GM12878 (cell line): ENCODE measurements around the gene FGF1. TPM values are rescaled to one million over a fixed set of nuclear protein-coding genes. Genes with fewer than 3 reads are reported as not detected.

Source experiments
- ATAC-seq: fragments of 200-7000 bp; cut with Tn5 transposase; 3 replicates; pipeline ENCODE4 v1.9.1; 2020; ENCODE audit warnings: mild to moderate bottlenecking, moderate library complexity
- BruUV-seq: library from RNA; stranded (reverse); fragments of 400-500 nt; replicated peaks from 2 replicates; lab custom pipeline; 2021; lab: Mats Ljungman, UMichigan
- CTCF ChIA-PET: fragments of 300-600 bp; sonication (Branson Sonifier 250); formaldehyde crosslinking; extraction: SDS; loops from one replicate; lab custom pipeline; 2021; ENCODE audit warnings: inconsistent platforms; lab: Yijun Ruan, JAX
- POLR2A ChIA-PET: fragments of 350-600 bp; formaldehyde crosslinking; extraction: SDS; loops from one replicate; lab custom pipeline; 2021; ENCODE audit warnings: inconsistent platforms; lab: Charles Lee
- RAD21 ChIA-PET: fragments of 300-600 bp; sonication (Branson Sonifier 250); formaldehyde crosslinking; loops from one replicate; lab custom pipeline; 2023; ENCODE audit warnings: antibody characterized with exemption; ENCODE audit not compliant: unreplicated experiment; lab: Charles Lee
- SMC1A ChIA-PET: fragments of 300-600 bp; sonication (Branson Sonifier 250); formaldehyde crosslinking; loops from one replicate; lab custom pipeline; 2023; ENCODE audit not compliant: unreplicated experiment, uncharacterized antibody; lab: Charles Lee
- DNase-seq: peaks from one replicate; pipeline ENCODE4 v3.0.0-alpha.2; 2011; ENCODE audit warnings: low read depth, low spot score
- FAIRE-seq: peaks from 3 replicates; lab custom pipeline; 2011; peaks lifted over from hg19 to GRCh38; lab: Jason Lieb, UNC
- H2AFZ ChIP-seq: 2 replicates; pipeline ENCODE4 v1.6.0; 2011; ENCODE audit warnings: low read depth, low read length, control low read depth; ENCODE audit not compliant: control insufficient read depth
- H3K27ac ChIP-seq: 2 replicates; pipeline ENCODE4 v1.5.1; 2011; ENCODE audit warnings: control low read depth; ENCODE audit not compliant: control insufficient read depth, insufficient read depth
- H3K27me3 ChIP-seq, 2 experiments: replicated peaks in 1 of 2; 2 replicates each; pipeline versions ENCODE4 v1.6.0 to v1.6.1; 2011; ENCODE audit warnings: low read length in 1 of 2; ENCODE audit not compliant: control insufficient read depth in 2 of 2, insufficient read depth in 2 of 2
- H3K36me3 ChIP-seq, 2 experiments: 2 replicates each; pipeline ENCODE4 v1.5.1; 2011; ENCODE audit warnings: low read length in 1 of 2; ENCODE audit not compliant: control insufficient read depth in 2 of 2, insufficient read depth in 2 of 2
- H3K4me1 ChIP-seq: 2 replicates; pipeline ENCODE4 v1.6.1; 2011; ENCODE audit warnings: mild to moderate bottlenecking, low read length, moderate library complexity, mixed read lengths; ENCODE audit not compliant: control insufficient read depth, insufficient read depth
- H3K4me2 ChIP-seq: 2 replicates; pipeline ENCODE4 v1.6.0; 2011; ENCODE audit warnings: control low read depth; ENCODE audit not compliant: control insufficient read depth, insufficient read depth
- H3K4me3 ChIP-seq: fragments of 200-600 bp; sonication (generic); 2 replicates; pipeline ENCODE4 v1.5.1; 2016
- H3K79me2 ChIP-seq: 2 replicates; pipeline ENCODE4 v1.6.0; 2011; ENCODE audit warnings: low read length; ENCODE audit not compliant: control insufficient read depth, insufficient read depth
- H3K9ac ChIP-seq: 2 replicates; pipeline ENCODE4 v1.8.0; 2011; ENCODE audit warnings: low read length, control low read depth, mixed read lengths; ENCODE audit not compliant: control insufficient read depth, insufficient read depth
- H3K9me3 ChIP-seq: replicated peaks from 3 replicates; pipeline ENCODE4 v1.5.1; 2011; ENCODE audit warnings: mild to moderate bottlenecking, low read length; ENCODE audit not compliant: control insufficient read depth, insufficient read depth
- H4K20me1 ChIP-seq: 2 replicates; pipeline ENCODE4 v1.6.0; 2011; ENCODE audit not compliant: control insufficient read depth, insufficient read depth
- BCL11A ChIP-seq: IDR thresholded peaks from 2 replicates; pipeline ENCODE4 v1.6.1; 2011; ENCODE audit warnings: low read depth, low read length
- MEF2A ChIP-seq: IDR thresholded peaks from 2 replicates; pipeline ENCODE4 v1.6.1; 2011; ENCODE audit warnings: low read depth, mild to moderate bottlenecking, low read length, moderate library complexity; ENCODE audit not compliant: insufficient read depth
- MXI1 ChIP-seq: fragments of 150-350 bp; IDR thresholded peaks from 2 replicates; pipeline ENCODE4 v1.6.1; 2011; ENCODE audit warnings: low read depth, mild to moderate bottlenecking, inconsistent platforms, low read length, improper control_type of control experiment
- PKNOX1 ChIP-seq: fragments of 450-650 bp; IDR thresholded peaks from 2 replicates; pipeline ENCODE4 v1.6.1; 2016; ENCODE audit warnings: mild to moderate bottlenecking
- RB1 ChIP-seq: fragments of 450-650 bp; formaldehyde crosslinking; IDR thresholded peaks from 2 replicates; pipeline ENCODE4 v1.6.1; 2017; ENCODE audit warnings: mild to moderate bottlenecking, borderline replicate concordance
- ZNF274 ChIP-seq: IDR thresholded peaks from one replicate; pipeline ENCODE4 v1.8.0; 2011; ENCODE audit not compliant: insufficient read length, insufficient read depth
- WGBS: methylation state at CpG from one replicate; pipeline ENCODE4 v1.1.6; 2016; ENCODE audit warnings: low lambda C conversion rate; ENCODE audit not compliant: insufficient replicate concordance, insufficient coverage; ENCODE audit errors: missing lambda C conversion rate; 5-methylcytosine and 5-hydroxymethylcytosine counted together
- in situ Hi-C: fragments of 300-500 bp; cut with MboI; formaldehyde crosslinking; loops from 9 replicates; pipeline ENCODE4 v1.14.3; 2018; ENCODE audit warnings: mixed read lengths
- intact Hi-C: fragments of 100-400 bp; cut with micrococcal nuclease; formaldehyde crosslinking; loops from one replicate; pipeline ENCODE4 v1.14.2; 2022; ENCODE audit not compliant: unreplicated experiment
- polyA plus RNA-seq, 11 experiments: library from polyadenylated mRNA; depleted of rRNA in 4 of 11; unstranded in 6 of 11; stranded (reverse) in 5 of 11; fragments of >200 nt; fragmentation: Nextera tagmentation in 4 of 11; fragmentation: Illumina TruSeq in 1 of 11; extraction: Ambion mirVana in 4 of 11; extraction: Trizol in 1 of 11; gene quantifications; 1 replicate in 1 of 11; 2 replicates in 10 of 11; pipeline versions ENCODE4 v1.2.1 to v1.2.3, GENCODE V29; 2011 to 2016; ENCODE audit warnings: inconsistent platforms in 2 of 11, missing spikeins in 2 of 11, low read depth in 1 of 11
- total RNA-seq, 4 experiments: library from RNA; depleted of rRNA in 3 of 4; stranded (reverse); fragments of >200 nt in 3 of 4; fragmentation: Illumina TruSeq in 1 of 4; extraction: Trizol in 1 of 4; gene quantifications; 2 replicates each; pipeline versions ENCODE4 v1.2.1 to v1.2.3, GENCODE V29; 2013 to 2021

The FGF1 gene
- total and polyA plus RNA-seq, 10 of the 15 experiments (the other 5 are each of a cell fraction or from before 2014, with no cell fraction given): not detected

DNA sequence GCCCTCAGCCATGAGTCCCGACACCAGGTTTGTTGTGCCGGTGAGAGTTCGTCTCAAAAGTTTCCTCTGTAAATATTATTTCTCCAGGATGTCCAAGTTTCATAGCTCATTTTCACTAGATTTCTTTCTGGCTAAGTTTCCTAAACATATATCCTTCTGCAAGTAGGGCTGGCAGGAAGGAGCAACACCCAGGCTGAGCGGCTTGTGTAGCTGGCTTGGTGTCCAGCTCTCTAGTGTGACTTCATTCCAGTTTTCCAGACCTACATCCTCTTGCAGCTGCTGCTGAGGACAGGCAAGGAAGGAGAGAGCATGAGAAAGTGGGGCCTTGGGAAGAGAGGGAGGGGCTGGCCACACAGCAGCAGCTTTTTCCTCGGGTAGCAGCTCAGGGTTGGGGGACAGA is 80.3 kb downstream of the FGF1 start:
- intact Hi-C loops (no loop called here), in situ Hi-C loops (loop anchor here (5.0 kb wide), 1 partner anchor 92 kb away; no protein-coding TSS in a partner anchor)
- no peaks in the 10 kb centered on the region for H3K36me3 ChIP-seq
- no peak overlapping the region for H3K4me2 ChIP-seq
- H3K9ac ChIP-seq: no peak overlapping the region
- ATAC-seq (no peak), DNase-seq (no peak), FAIRE-seq (no peak)
- no peak overlapping the region for H3K27ac ChIP-seq
- ChIA-PET SMC1A (interaction anchor here (1.0 kb wide), 1 partner anchor 12 kb away, joined by 3 read pairs; no protein-coding TSS in a partner anchor), RAD21 (interaction anchor here (0.6 kb wide), 1 partner anchor 132 kb away, joined by 3 read pairs; no protein-coding TSS in a partner anchor)
- no peak overlapping the region for H2AFZ ChIP-seq
- no TSS peak for BruUV-seq
- H4K20me1 ChIP-seq: no peaks in the 10 kb centered on the region
- H3K79me2 ChIP-seq: no peaks in the 10 kb centered on the region
- no peaks in the 10 kb centered on the region for H3K4me1 ChIP-seq
- WGBS: 66% methylated on average over 5 of the region's 5 CpGs
- H3K27me3 ChIP-seq: no peaks in the 10 kb centered on the region; a peak in 3 of 4 replicates
- no peaks in the 10 kb centered on the region for H3K9me3 ChIP-seq
- TF ChIP-seq MEF2A (no peak), RB1 (no peak), MXI1 (no peak)
- TF ChIP-seq, all 136 proteins: peak for 0
- ChIA-PET POLR2A (interaction anchor here (0.6 kb wide), 1 partner anchor 13 kb away, joined by 5 read pairs; no protein-coding TSS in a partner anchor), CTCF (interaction anchor here (1.5 kb wide), 2 partner anchors 9 to 19 kb away, joined by 3 to 5 read pairs; no protein-coding TSS in a partner anchor)
- no peak overlapping the region for H3K4me3 ChIP-seq

DNA sequence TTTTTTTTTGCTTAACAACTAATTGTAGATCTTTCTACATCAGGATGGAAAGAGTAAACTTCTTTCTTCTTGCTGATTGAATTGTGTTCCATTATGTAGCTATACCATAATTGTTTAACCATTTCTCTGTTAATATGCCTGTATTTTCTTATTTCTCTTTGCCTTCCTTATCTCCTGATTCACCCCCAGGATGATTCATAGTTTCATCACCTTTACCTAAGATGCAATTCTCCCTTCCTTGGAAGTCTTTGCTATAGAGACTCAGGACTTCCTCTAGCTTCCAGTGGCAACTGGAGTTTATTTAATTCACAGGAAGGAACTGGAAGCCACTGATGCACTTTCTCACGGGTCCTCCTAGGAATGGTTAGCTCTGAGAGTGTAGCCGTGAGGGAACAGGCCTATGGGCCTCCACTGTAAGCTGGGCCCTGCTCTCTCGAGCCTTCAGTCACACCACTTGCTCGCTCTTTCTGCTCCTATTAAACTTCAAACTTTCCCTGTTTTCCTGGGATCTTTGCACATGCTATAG is 83.1 kb downstream of the FGF1 start:
- POLR2A ChIA-PET: interaction anchor here (0.6 kb wide), 1 partner anchor 173 kb away, joined by 3 read pairs; no protein-coding TSS in a partner anchor
- CTCF ChIA-PET: interaction anchor here (0.6 to 1.2 kb wide), 2 partner anchors 286 to 374 kb away, joined by 3 read pairs; no protein-coding TSS in a partner anchor
- no peak overlapping the region for H3K27ac ChIP-seq
- H3K4me2 ChIP-seq: no peak overlapping the region
- FAIRE-seq: no peak
- BruUV-seq: no TSS peak
- H3K9ac ChIP-seq: no peak overlapping the region
- H3K36me3 ChIP-seq: no peaks in the 10 kb centered on the region
- no peak for DNase-seq
- TF ChIP-seq ZNF274 (no peak), BCL11A (no peak), PKNOX1 (no peak)
- TF ChIP-seq, all 136 proteins: peak for 0
- Histone ChIP-seq H4K20me1 (no peaks in the 10 kb centered on the region), H3K4me1 (no peaks in the 10 kb centered on the region), H3K4me3 (no peak overlapping the region), H3K9me3 (no peaks in the 10 kb centered on the region), H3K79me2 (no peaks in the 10 kb centered on the region), H3K27me3 (no peaks in the 10 kb centered on the region; a peak in 1 of 4 replicates), H2AFZ (no peak overlapping the region)
- no peak for ATAC-seq
- SMC1A ChIA-PET: interaction anchor here (1.1 kb wide), 1 partner anchor 450 kb away, joined by 5 read pairs; no protein-coding TSS in a partner anchor
- intact Hi-C loops: no loop called here
- in situ Hi-C loops: no loop called here
- RAD21 ChIA-PET: no interaction called here
- WGBS: 0% methylated on average over 4 of the region's 4 CpGs
